Skeletal muscle cell (primary cell): Measurements from ENCODE around the gene THY1.
"Not testable (repeated sequence)": the region's sequence is repeated elsewhere in the genome, so short reads cannot be mapped to it uniquely, and the experiment has no call there.

Experiments
- DNase-seq: peaks from one replicate; pipeline ENCODE4 v3.0.0-alpha.2; 2010; ENCODE audit warnings: low read depth
- H3K4me3 ChIP-seq: 2 replicates; pipeline ENCODE4 v1.5.1; 2011; ENCODE audit warnings: low read depth, mild to moderate bottlenecking, control low read depth, low read length, moderate library complexity

The THY1 gene

GRCh38 chr11:119397740-119398139 lies 25.2 kb downstream of the THY1 start:
- DNase-seq, result no peak
- H3K4me3 ChIP-seq, result no peak overlapping the region

GRCh38 chr11:119396835-119397234 lies 26.1 kb downstream of the THY1 start:
- DNase-seq, result no peak
- no peak overlapping the region for H3K4me3 ChIP-seq

- no peak overlapping the region for H3K4me3 ChIP-seq
- no peak for DNase-seq
Observed at GRCh38 chr11:119391275-119391674, 31.7 kb downstream of the THY1 start.

GRCh38 chr11:119389611-119390254 lies 33.2 kb downstream of the THY1 start:
- H3K4me3 ChIP-seq, result no peak overlapping the region
- DNase-seq, result no peak

GRCh38 chr11:119388103-119388502 lies 34.9 kb downstream of the THY1 start:
- H3K4me3 ChIP-seq, result no peak overlapping the region
- DNase-seq, result no peak

GRCh38 chr11:119384332-119384731 lies 38.6 kb downstream of the THY1 start:
- H3K4me3 ChIP-seq, result no peak overlapping the region
- no peak for DNase-seq

GRCh38 chr11:119382513-119382912 lies 40.5 kb downstream of the THY1 start:
- not testable (repeated sequence) for H3K4me3 ChIP-seq, DNase-seq

GRCh38 chr11:119382101-119382500 lies 40.9 kb downstream of the THY1 start:
- no peak for DNase-seq
- peak overlapping the region; percentile 57 for H3K4me3 ChIP-seq

- peak; percentile 72 for DNase-seq
- peak within 1 kb of the TSS; percentile 57 for H3K4me3 ChIP-seq
Observed at GRCh38 chr11:119381181-119381988, 41.6 kb downstream of the THY1 start, which contains the start of gene USP2. TSS of gene USP2 (minus strand) at chr11:119381690. CDS start at chr11:119373480, 8,210 bp downstream.

GRCh38 chr11:119380827-119381180 lies 42.2 kb downstream of the THY1 start:
- H3K4me3 ChIP-seq, result peak overlapping the region; percentile 57
- no peak for DNase-seq

- no peak for DNase-seq
- peak overlapping the region; percentile 57 for H3K4me3 ChIP-seq
Observed at GRCh38 chr11:119380160-119380826, 42.7 kb downstream of the THY1 start.

GRCh38 chr11:119378851-119379465 lies 44.0 kb downstream of the THY1 start:
- no peak overlapping the region for H3K4me3 ChIP-seq
- DNase-seq, result no peak

- no peak for DNase-seq
- H3K4me3 ChIP-seq, result no peak overlapping the region
Observed at GRCh38 chr11:119377961-119378667, 44.9 kb downstream of the THY1 start.

- DNase-seq, result no peak
Observed at GRCh38 chr11:119377112-119377901, 45.7 kb downstream of the THY1 start.

GRCh38 chr11:119376197-119376847 lies 46.6 kb downstream of the THY1 start:
- no peak overlapping the region for H3K4me3 ChIP-seq
- no peak for DNase-seq

More at GRCh38 chr11:119377112-119377901, 45.7 kb downstream of the THY1 start:
- H3K4me3 ChIP-seq, result no peak overlapping the region

GRCh38 chr11:119375337-119376196 lies 47.4 kb downstream of the THY1 start:
- peak; percentile 69 for DNase-seq
- H3K4me3 ChIP-seq, result no peak overlapping the region

- no peak for DNase-seq
- H3K4me3 ChIP-seq, result no peak overlapping the region
Observed at GRCh38 chr11:119374632-119375336, 48.2 kb downstream of the THY1 start.
